ENCODE results near the gene PRPSAP2. TPM values are rescaled to one million over a fixed set of nuclear protein-coding genes. Genes with fewer than 3 reads are reported as not detected.
"Not testable (repeated sequence)": the region's sequence is repeated elsewhere in the genome, so short reads cannot be mapped to it uniquely, and the experiment has no call there.

PRPSAP2 gene, protein sequence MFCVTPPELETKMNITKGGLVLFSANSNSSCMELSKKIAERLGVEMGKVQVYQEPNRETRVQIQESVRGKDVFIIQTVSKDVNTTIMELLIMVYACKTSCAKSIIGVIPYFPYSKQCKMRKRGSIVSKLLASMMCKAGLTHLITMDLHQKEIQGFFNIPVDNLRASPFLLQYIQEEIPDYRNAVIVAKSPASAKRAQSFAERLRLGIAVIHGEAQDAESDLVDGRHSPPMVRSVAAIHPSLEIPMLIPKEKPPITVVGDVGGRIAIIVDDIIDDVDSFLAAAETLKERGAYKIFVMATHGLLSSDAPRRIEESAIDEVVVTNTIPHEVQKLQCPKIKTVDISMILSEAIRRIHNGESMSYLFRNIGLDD
- total RNA-seq = 56.7 and 62.8 TPM in 2 replicates

DNA sequence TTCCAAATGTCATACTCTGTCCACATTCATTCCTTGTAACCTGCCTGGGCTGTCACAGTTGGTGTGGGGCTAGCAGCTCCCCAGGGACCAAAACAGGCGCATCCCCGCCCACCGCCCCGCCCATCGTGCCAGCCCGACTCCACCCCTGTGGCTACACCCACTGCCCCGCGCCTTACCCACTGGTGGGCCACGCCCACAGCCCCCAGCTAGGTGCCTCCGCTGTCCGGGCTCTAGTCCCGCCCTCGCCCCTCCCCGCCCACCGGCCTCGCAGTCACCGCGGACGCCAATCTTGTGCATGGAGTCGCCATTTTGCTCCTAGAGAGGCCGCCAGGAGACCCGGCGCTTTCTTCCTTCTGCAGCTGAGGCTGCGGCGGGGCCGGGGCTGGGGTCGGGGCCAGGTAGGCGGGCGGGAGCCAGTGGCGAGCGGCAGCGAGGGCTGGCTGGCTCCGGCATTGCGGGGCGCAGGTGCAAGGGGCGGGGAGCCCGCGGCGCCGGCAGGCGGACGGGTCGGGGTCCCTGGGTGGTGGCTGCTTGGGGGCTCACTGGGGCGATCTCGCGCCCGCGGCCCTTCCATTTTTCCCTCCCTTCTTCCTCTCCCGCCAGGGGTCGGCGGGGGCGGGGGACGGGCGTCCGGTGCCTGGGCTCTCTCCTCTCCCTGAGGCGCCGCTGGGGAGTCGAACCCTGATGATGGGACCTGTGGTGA is at the start of gene PRPSAP2:
Gene PRPSAP2 (plus strand): TSS at position 268 of the 703 bp plus-strand sequence. CDS start 7,703 bp downstream, outside the sequence.
- Mint-ChIP-seq H3K4me1 (peaks cover 54% of the 10 kb centered on the region), H3K36me3 (ENCODE audit: low read depth) (peaks cover 8% of the 10 kb centered on the region), H3K27me3 (no peaks in the 10 kb centered on the region), H3K9me3 (no peaks in the 10 kb centered on the region), H3K27ac (peak within 1 kb of the TSS; percentile 88), H3K4me3 (peak within 1 kb of the TSS; percentile 98)
- DNase-seq (peak; percentile 89), ATAC-seq (ENCODE audit: low read depth) (peak; percentile 85)
- TF ChIP-seq, protein P1, sequence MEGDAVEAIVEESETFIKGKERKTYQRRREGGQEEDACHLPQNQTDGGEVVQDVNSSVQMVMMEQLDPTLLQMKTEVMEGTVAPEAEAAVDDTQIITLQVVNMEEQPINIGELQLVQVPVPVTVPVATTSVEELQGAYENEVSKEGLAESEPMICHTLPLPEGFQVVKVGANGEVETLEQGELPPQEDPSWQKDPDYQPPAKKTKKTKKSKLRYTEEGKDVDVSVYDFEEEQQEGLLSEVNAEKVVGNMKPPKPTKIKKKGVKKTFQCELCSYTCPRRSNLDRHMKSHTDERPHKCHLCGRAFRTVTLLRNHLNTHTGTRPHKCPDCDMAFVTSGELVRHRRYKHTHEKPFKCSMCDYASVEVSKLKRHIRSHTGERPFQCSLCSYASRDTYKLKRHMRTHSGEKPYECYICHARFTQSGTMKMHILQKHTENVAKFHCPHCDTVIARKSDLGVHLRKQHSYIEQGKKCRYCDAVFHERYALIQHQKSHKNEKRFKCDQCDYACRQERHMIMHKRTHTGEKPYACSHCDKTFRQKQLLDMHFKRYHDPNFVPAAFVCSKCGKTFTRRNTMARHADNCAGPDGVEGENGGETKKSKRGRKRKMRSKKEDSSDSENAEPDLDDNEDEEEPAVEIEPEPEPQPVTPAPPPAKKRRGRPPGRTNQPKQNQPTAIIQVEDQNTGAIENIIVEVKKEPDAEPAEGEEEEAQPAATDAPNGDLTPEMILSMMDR (IDR thresholded peaks at IDR 0.05) = no peak
- ChIA-PET CTCF (interaction anchor here (0.6 to 1.0 kb wide), 3 partner anchors 36 to 87 kb away, joined by 3 to 4 read pairs (median 3); no protein-coding TSS in a partner anchor), POLR2A (interaction anchor here (0.5 to 1.7 kb wide), 16 partner anchors 8 to 1187 kb away, joined by 3 to 11 read pairs (median 3); partner anchors contain the start of gene FAM83G)
- intact Hi-C loops (cut with micrococcal nuclease) = loop anchor here (1.0 kb wide), 1 partner anchor 77 kb away; the partner anchor contains the start of gene TVP23B

DNA sequence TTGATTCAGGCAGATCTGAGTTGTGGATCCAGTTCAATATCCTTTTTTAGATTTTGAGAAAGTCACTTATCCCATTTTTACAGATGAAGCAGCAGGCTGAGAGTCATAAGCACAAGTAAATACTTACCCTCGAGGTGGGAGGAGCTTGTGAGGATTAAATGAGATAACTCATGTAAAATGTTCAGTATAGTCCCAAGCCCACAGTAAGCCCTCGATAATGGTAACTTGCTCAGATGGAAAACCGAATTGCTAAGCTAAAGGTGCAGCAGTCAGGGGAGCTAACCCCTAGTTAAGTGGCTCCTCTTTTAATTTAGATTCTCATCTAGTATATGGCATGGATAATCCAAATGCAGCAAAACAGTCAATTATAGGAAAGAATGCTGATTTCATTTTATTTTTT is 42.0 kb upstream of the PRPSAP2 start:
- H3K27ac Mint-ChIP-seq; ATAC-seq (ENCODE audit: low read depth); POLR2A ChIA-PET; H3K9me3 Mint-ChIP-seq; H3K4me1 Mint-ChIP-seq; DNase-seq; H3K4me3 Mint-ChIP-seq; H3K36me3 Mint-ChIP-seq (ENCODE audit: low read depth); H3K27me3 Mint-ChIP-seq; CTCF ChIA-PET: not testable (repeated sequence)
- intact Hi-C loops (cut with micrococcal nuclease) = loop anchor here (10.0 kb wide), 1 partner anchor 149 kb away; no protein-coding TSS in a partner anchor

DNA sequence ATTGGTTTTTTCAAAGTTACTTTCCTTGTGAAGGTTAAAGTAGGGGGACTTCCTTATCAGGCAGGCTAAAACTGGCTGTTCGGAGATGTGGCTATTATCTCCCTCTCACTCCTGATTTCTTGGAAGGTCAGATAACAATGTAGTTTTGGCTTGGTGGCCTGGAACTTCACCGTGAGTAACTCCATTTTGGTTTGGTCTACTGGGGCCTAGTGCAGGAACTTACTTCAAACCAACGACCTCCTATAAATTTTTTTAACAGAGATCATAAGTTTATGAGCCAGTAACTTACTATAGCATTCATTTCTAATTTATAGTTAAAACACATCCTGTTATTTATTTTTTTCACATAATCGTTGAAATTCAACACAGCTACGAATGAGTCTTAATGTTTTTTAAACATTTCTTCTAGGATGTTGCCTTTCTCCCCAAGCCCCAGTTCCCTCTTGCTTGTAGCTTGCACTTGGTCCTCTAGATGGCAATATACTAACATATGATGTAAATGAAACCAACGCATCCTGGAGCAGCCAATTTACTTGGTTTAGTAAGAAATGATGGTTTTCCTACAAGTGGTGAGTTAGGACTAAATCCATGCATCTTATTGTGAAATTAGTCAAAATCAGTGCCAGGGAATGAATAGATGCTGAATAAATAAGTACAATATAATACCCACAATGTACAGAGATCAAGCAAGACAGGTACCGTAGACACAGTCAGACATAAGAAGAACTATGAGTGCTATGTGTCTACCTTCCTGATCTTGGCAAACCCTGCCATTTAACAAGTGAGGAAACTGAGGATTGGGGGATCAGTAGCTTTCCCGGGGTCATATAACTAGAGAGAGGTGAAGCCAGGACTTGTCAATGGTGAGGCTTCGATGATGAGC is 41.2 kb upstream of the PRPSAP2 start:
- H3K27ac Mint-ChIP-seq; H3K9me3 Mint-ChIP-seq; H3K27me3 Mint-ChIP-seq; H3K4me1 Mint-ChIP-seq; DNase-seq; H3K36me3 Mint-ChIP-seq (ENCODE audit: low read depth); H3K4me3 Mint-ChIP-seq; POLR2A ChIA-PET: not testable (repeated sequence)
- CTCF ChIA-PET = interaction anchor here (1.0 kb wide), 1 partner anchor 206 kb away, joined by 3 read pairs; no protein-coding TSS in a partner anchor
- TF ChIP-seq, protein P1 (IDR thresholded peaks at IDR 0.05) = peak; percentile 24
- intact Hi-C loops (cut with micrococcal nuclease) = loop anchor here (10.0 kb wide), 1 partner anchor 148 kb away; no protein-coding TSS in a partner anchor
- peak; percentile 92 for ATAC-seq (ENCODE audit: low read depth)

DNA sequence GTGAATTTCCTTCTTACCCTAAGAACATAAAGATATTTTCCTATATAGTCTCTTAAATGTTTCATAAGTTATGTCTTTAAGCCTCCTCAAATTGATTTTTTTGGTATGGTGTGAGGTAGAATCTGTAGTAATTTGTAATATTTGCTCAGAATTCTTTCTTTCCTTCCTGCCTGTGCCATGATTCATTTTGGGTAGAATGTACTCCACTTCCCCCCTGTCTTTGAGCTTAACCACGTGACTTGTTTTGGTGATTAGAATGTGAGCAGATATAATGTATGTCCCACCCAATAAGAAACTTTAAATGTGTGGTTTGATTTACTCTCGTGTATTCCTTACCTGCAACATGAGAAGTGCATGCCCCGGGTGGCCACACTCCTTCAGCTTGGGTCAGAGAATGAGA is 36.5 kb upstream of the PRPSAP2 start:
- ATAC-seq (ENCODE audit: low read depth); H3K27ac Mint-ChIP-seq; H3K9me3 Mint-ChIP-seq; intact Hi-C loops (cut with micrococcal nuclease); H3K4me3 Mint-ChIP-seq; H3K36me3 Mint-ChIP-seq (ENCODE audit: low read depth); H3K4me1 Mint-ChIP-seq; DNase-seq; H3K27me3 Mint-ChIP-seq: not testable (repeated sequence)
- ChIA-PET CTCF (interaction anchor here (0.9 to 1.9 kb wide), 2 partner anchors 37 to 140 kb away, joined by 3 to 6 read pairs; no protein-coding TSS in a partner anchor), POLR2A (interaction anchor here (0.7 kb wide), 1 partner anchor 507 kb away, joined by 3 read pairs; the partner anchor contains the start of gene TOP3A)

DNA sequence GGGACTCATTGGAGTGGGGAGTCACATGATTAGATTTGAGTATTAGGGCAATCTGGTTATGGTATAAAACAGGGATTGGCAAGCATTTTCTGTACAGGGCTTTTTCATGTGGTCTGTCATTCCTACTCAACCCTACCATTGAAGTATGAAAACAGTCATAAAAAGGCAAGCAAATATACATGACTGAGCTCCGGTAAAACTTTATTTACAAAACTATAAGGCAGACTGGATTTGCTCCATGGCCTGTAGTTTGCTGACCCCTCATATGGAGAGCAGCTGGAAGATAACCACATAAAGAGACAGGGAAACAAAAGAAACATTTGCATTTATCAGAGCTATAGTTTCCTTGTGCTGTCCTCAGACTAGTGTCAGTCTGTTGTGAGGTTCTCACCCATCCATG is 30.3 kb upstream of the PRPSAP2 start:
- H3K27ac Mint-ChIP-seq; CTCF ChIA-PET; DNase-seq; H3K4me1 Mint-ChIP-seq; intact Hi-C loops (cut with micrococcal nuclease); H3K4me3 Mint-ChIP-seq; H3K27me3 Mint-ChIP-seq; H3K9me3 Mint-ChIP-seq; ATAC-seq (ENCODE audit: low read depth); POLR2A ChIA-PET; H3K36me3 Mint-ChIP-seq (ENCODE audit: low read depth): not testable (repeated sequence)

DNA sequence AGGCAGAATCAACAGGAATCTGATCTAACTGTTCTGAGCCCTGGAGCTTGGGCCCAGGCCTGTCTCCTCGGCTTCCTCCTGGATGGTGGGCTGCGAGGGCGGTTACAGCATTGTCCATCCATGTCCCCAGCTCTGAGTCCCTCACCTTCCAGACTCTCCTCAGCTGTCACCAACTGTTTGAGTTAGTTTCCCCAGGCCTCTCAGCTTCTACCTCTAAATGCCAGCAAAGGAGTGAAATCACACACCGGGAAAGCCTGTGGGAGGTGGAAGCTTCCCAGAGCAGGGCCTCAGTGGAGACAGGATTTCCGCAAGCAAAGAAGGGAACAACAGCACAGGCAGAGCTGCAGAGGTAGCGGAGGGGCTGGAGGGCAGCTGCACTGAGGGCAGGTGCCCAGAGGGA is 9.4 kb upstream of the PRPSAP2 start:
- no peak for ATAC-seq (ENCODE audit: low read depth)

More for the DNA sequence above, 9.4 kb upstream of the PRPSAP2 start:
- Mint-ChIP-seq H3K9me3 (no peaks in the 10 kb centered on the region), H3K4me3 (no peak overlapping the region), H3K4me1 (peaks cover 5% of the 10 kb centered on the region), H3K27ac (no peak overlapping the region), H3K27me3 (no peaks in the 10 kb centered on the region), H3K36me3 (ENCODE audit: low read depth) (no peaks in the 10 kb centered on the region)
- intact Hi-C loops (cut with micrococcal nuclease) = no loop called here
- TF ChIP-seq, protein P1 (IDR thresholded peaks at IDR 0.05) = no peak
- POLR2A ChIA-PET = no interaction called here
- CTCF ChIA-PET = no interaction called here
- no peak for DNase-seq

Data from activated B cell treated with CpG ODN at 0.5 μM for 24 hours (primary cell).